HG03432 (cell line): ENCODE measurements around the gene TGIF2LY.
"Not testable (repeated sequence)": the region's sequence is repeated elsewhere in the genome, so short reads cannot be mapped to it uniquely, and the experiment has no call there.

Source experiments
- ATAC-seq: cut with Tn5 transposase; IDR thresholded peaks from one replicate; pipeline ENCODE4 v1.9.1; 2021; ENCODE audit warnings: mild to moderate bottlenecking, moderate library complexity; ENCODE audit not compliant: unreplicated experiment

TGIF2LY gene

GRCh38 chrY:3578767-3579166, at the start of gene TGIF2LY:
TGIF2LY (plus strand) TSS chrY:3579067; CDS start chrY:3579245, 178 bp downstream.
- ATAC-seq = not testable (repeated sequence)
